Fibroblast of skin of abdomen (primary cell): ENCODE results near the gene ATP4B.
"Not testable (repeated sequence)": the region's sequence is repeated elsewhere in the genome, so short reads cannot be mapped to it uniquely, and the experiment has no call there.

Experiments
- DNase-seq: peaks from one replicate; pipeline ENCODE4 v3.0.0-alpha.2; 2013

Gene ATP4B

GRCh38 chr13:113624640-113625304 lies 33.2 kb downstream of the ATP4B start:
- DNase-seq: not testable (repeated sequence)

GRCh38 chr13:113624235-113624587 lies 33.8 kb downstream of the ATP4B start:
- no peak for DNase-seq

GRCh38 chr13:113623491-113624234 lies 34.3 kb downstream of the ATP4B start:
- peak; percentile 15 for DNase-seq

GRCh38 chr13:113622791-113623490 lies 35.1 kb downstream of the ATP4B start:
- DNase-seq: no peak

- DNase-seq: not testable (repeated sequence)
Observed at GRCh38 chr13:113621986-113622550, 35.9 kb downstream of the ATP4B start.

GRCh38 chr13:113621498-113621897 lies 36.5 kb downstream of the ATP4B start:
- DNase-seq: not testable (repeated sequence)

- DNase-seq: no peak
Observed at GRCh38 chr13:113621046-113621445, 37.0 kb downstream of the ATP4B start.

- no peak for DNase-seq
Observed at GRCh38 chr13:113620036-113620796, 37.8 kb downstream of the ATP4B start.

- no peak for DNase-seq
Observed at GRCh38 chr13:113618455-113618854, 39.5 kb downstream of the ATP4B start.

- DNase-seq: no peak
Observed at GRCh38 chr13:113617961-113618360, 40.0 kb downstream of the ATP4B start.

- DNase-seq: peak; percentile 24
Observed at GRCh38 chr13:113616991-113617749, 40.8 kb downstream of the ATP4B start.

- DNase-seq: no peak
Observed at GRCh38 chr13:113616281-113616906, 41.6 kb downstream of the ATP4B start.

- DNase-seq: no peak
Observed at GRCh38 chr13:113613789-113614379, 44.1 kb downstream of the ATP4B start.

GRCh38 chr13:113612607-113613006 lies 45.4 kb downstream of the ATP4B start:
- DNase-seq: peak; percentile 21

- DNase-seq: no peak
Observed at GRCh38 chr13:113611996-113612395, 46.0 kb downstream of the ATP4B start.

GRCh38 chr13:113610266-113610665 lies 47.7 kb downstream of the ATP4B start:
- DNase-seq: no peak

GRCh38 chr13:113609616-113610015 lies 48.4 kb downstream of the ATP4B start:
- DNase-seq: no peak

GRCh38 chr13:113608967-113609533 lies 48.9 kb downstream of the ATP4B start:
- no peak for DNase-seq

GRCh38 chr13:113607889-113608635 lies 49.9 kb downstream of the ATP4B start:
- DNase-seq: no peak
